IMR-90 (cell line): ENCODE measurements around the gene LIN37. TPM values are rescaled to one million over a fixed set of nuclear protein-coding genes. Genes with fewer than 3 reads are reported as not detected.

Source experiments
- ATAC-seq: fragments of 200-7000 bp; cut with Tn5 transposase; 2 replicates; pipeline ENCODE4 v1.9.1; 2020; ENCODE audit warnings: low read depth, mild to moderate bottlenecking, moderate library complexity
- BruUV-seq: library from RNA; stranded (reverse); fragments of 400-500 nt; replicated peaks from 2 replicates; lab custom pipeline; 2021; lab: Mats Ljungman, UMichigan
- CTCF ChIA-PET: fragments of 300-600 bp; formaldehyde crosslinking; extraction: SDS; loops from one replicate; lab custom pipeline; 2021; ENCODE audit warnings: antibody characterized with exemption; lab: Yijun Ruan, JAX
- POLR2A ChIA-PET: fragments of 300-600 bp; sonication (Branson Sonifier 250); formaldehyde crosslinking; loops from one replicate; lab custom pipeline; 2022; ENCODE audit warnings: antibody characterized with exemption; ENCODE audit not compliant: unreplicated experiment; lab: Charles Lee
- DNase-seq: peaks from one replicate; pipeline ENCODE4 v3.0.0; 2013
- H2AFZ ChIP-seq: replicated peaks from 2 replicates; pipeline ENCODE3; 2013; ENCODE audit warnings: low read length, mild to moderate bottlenecking; ENCODE audit not compliant: poor library complexity
- H2AK5ac ChIP-seq: 2 replicates; pipeline ENCODE4 v1.6.1; 2013; ENCODE audit warnings: low read depth, low read length, inconsistent platforms
- H2AK9ac ChIP-seq: replicated peaks from 2 replicates; pipeline ENCODE3; 2013; ENCODE audit warnings: mild to moderate bottlenecking, low read depth, low read length, moderate library complexity; ENCODE audit not compliant: poor library complexity
- H2BK120ac ChIP-seq: 2 replicates; pipeline ENCODE4 v1.6.1; 2013; ENCODE audit warnings: low read depth, low read length, inconsistent platforms
- H2BK15ac ChIP-seq: 3 replicates; pipeline ENCODE4 v1.6.1; 2013; ENCODE audit warnings: low read depth, low read length, inconsistent platforms
- H2BK20ac ChIP-seq: 2 replicates; pipeline ENCODE4 v1.6.1; 2013; ENCODE audit warnings: low read depth, mild to moderate bottlenecking, inconsistent platforms, low read length, moderate library complexity
- H2BK5ac ChIP-seq: 2 replicates; pipeline ENCODE4 v1.6.1; 2013; ENCODE audit warnings: mild to moderate bottlenecking, low read depth, low read length, inconsistent platforms; ENCODE audit not compliant: poor library complexity, severe bottlenecking
- H3K14ac ChIP-seq: replicated peaks from 2 replicates; pipeline ENCODE4 v1.6.1; 2013; ENCODE audit warnings: low read depth, low read length, inconsistent platforms
- H3K18ac ChIP-seq: 2 replicates; pipeline ENCODE4 v1.6.1; 2013; ENCODE audit warnings: low read depth, low read length, control low read depth
- H3K23ac ChIP-seq: 2 replicates; pipeline ENCODE4 v1.6.1; 2013; ENCODE audit warnings: low read depth, low read length, inconsistent platforms
- H3K27ac ChIP-seq: 2 replicates; pipeline ENCODE4 v1.5.1; 2013; ENCODE audit warnings: mild to moderate bottlenecking, control low read depth, low read length; ENCODE audit not compliant: insufficient read depth
- H3K27me3 ChIP-seq: 2 replicates; pipeline ENCODE4 v1.6.1; 2013; ENCODE audit warnings: low read length; ENCODE audit not compliant: control insufficient read depth, insufficient read depth
- H3K36me3 ChIP-seq: 2 replicates; pipeline ENCODE4 v1.6.1; 2013; ENCODE audit warnings: low read length, mixed read lengths; ENCODE audit not compliant: control insufficient read depth, insufficient read depth
- H3K4ac ChIP-seq: 2 replicates; pipeline ENCODE4 v1.6.1; 2013; ENCODE audit warnings: low read depth, low read length, inconsistent platforms
- H3K4me1 ChIP-seq: 2 replicates; pipeline ENCODE4 v1.6.1; 2013; ENCODE audit warnings: low read length, mixed read lengths; ENCODE audit not compliant: control insufficient read depth, insufficient read depth
- H3K4me2 ChIP-seq: 2 replicates; pipeline ENCODE4 v1.6.1; 2013; ENCODE audit warnings: low read depth, mild to moderate bottlenecking, control low read depth, low read length, moderate library complexity
- H3K4me3 ChIP-seq: 2 replicates; pipeline ENCODE4 v1.5.1; 2013; ENCODE audit warnings: low read depth, mild to moderate bottlenecking, control low read depth, low read length, moderate library complexity; ENCODE audit not compliant: insufficient read depth
- H3K56ac ChIP-seq: 2 replicates; pipeline ENCODE4 v1.6.1; 2013; ENCODE audit warnings: low read length, inconsistent platforms; ENCODE audit not compliant: insufficient read depth; ENCODE audit errors: extremely low read depth
- H3K79me1 ChIP-seq, 2 experiments: 2 replicates each; pipeline ENCODE4 v1.6.1; 2013; ENCODE audit warnings: low read length in 2 of 2, inconsistent platforms in 1 of 2, low read depth in 1 of 2
- H3K9ac ChIP-seq: 2 replicates; pipeline ENCODE4 v1.6.1; 2013; ENCODE audit warnings: low read depth, low read length, control low read depth
- H3K9me1 ChIP-seq: 2 replicates; pipeline ENCODE4 v1.6.1; 2013; ENCODE audit warnings: low read length, inconsistent platforms; ENCODE audit not compliant: insufficient read depth
- H3K9me3 ChIP-seq: 2 replicates; pipeline ENCODE4 v1.6.1; 2013; ENCODE audit warnings: low read length; ENCODE audit not compliant: control insufficient read depth, insufficient read depth
- H4K20me1 ChIP-seq: 2 replicates; pipeline ENCODE4 v1.6.1; 2013; ENCODE audit warnings: low read length, inconsistent platforms; ENCODE audit not compliant: insufficient read depth
- H4K5ac ChIP-seq: 2 replicates; pipeline ENCODE4 v1.6.1; 2013; ENCODE audit warnings: mild to moderate bottlenecking, low read depth, low read length, control low read depth
- H4K8ac ChIP-seq, 2 experiments: 2 replicates each; pipeline ENCODE4 v1.6.1; 2013; ENCODE audit warnings: low read depth in 2 of 2, low read length in 2 of 2, control low read depth in 1 of 2, inconsistent platforms in 1 of 2
- H4K91ac ChIP-seq: 2 replicates; pipeline ENCODE4 v1.6.1; 2013; ENCODE audit warnings: low read depth, low read length, inconsistent platforms; ENCODE audit not compliant: insufficient read depth
- BHLHE40 ChIP-seq: fragments of 150-350 bp; IDR thresholded peaks from 2 replicates; pipeline ENCODE4 v1.6.1; 2016; ENCODE audit warnings: mild to moderate bottlenecking, low read depth, low read length
- MAFK ChIP-seq: IDR thresholded peaks from 2 replicates; pipeline ENCODE4 v1.6.1; 2012; ENCODE audit warnings: low read depth, low read length, improper control_type of control experiment
- RFX5 ChIP-seq: IDR thresholded peaks from 2 replicates; pipeline ENCODE4 v1.8.0; 2012; ENCODE audit warnings: low read depth, mild to moderate bottlenecking, low read length, moderate library complexity
- WGBS, 2 experiments: methylation state at CpG; one replicate each; pipeline versions ENCODE4 v1.1.5 to v1.1.7; 2013; ENCODE audit warnings: missing lambda C conversion rate in 2 of 2; ENCODE audit not compliant: insufficient read length in 1 of 2; ENCODE audit errors: extremely low coverage in 2 of 2; 5-methylcytosine and 5-hydroxymethylcytosine counted together
- dilution Hi-C: fragments of 300-500 bp; cut with HindIII; formaldehyde crosslinking; loops from one replicate; pipeline ENCODE4 v1.14.3; 2018; ENCODE audit warnings: low sequenced_read_pairs; ENCODE audit not compliant: unreplicated experiment
- in situ Hi-C: fragments of 300-500 bp; cut with MboI; formaldehyde crosslinking; loops from 3 replicates; pipeline ENCODE4 v1.14.3; 2019; ENCODE audit warnings: low sequenced_read_pairs, inconsistent platforms, mixed read lengths
- intact Hi-C: fragments of 100-400 bp; cut with micrococcal nuclease; formaldehyde crosslinking; loops from 2 replicates; pipeline ENCODE4 v1.10.0; 2022
- polyA plus RNA-seq, 3 experiments: library from polyadenylated mRNA; depleted of rRNA; stranded (reverse); fragments of >200 nt; gene quantifications; 2 replicates each; pipeline ENCODE4 v1.2.3, GENCODE V29; 2012; ENCODE audit warnings: low replicate concordance in 1 of 3
- total RNA-seq: library from RNA; depleted of rRNA; stranded (reverse); fragments of >200 nt; gene quantifications from 2 replicates; pipeline ENCODE4 v1.2.3, GENCODE V29; 2012
- TF ChIP-seq, protein P1 (sequence below): fragments of 150-350 bp; IDR thresholded peaks from 2 replicates; pipeline ENCODE4 v1.6.1; 2017; ENCODE audit warnings: mild to moderate bottlenecking, antibody characterized with exemption, low read length, low read depth
- TF ChIP-seq, protein P2 (sequence below): conservative IDR thresholded peaks from 2 replicates; pipeline ENCODE4 v1.5.1; 2012; ENCODE audit warnings: mild to moderate bottlenecking, low read depth, low read length, improper control_type of control experiment

LIN37 gene
- total and polyA plus RNA-seq, 2 of the 4 experiments (the other 2 are of a cell fraction) = 12.7 to 23.1 TPM

DNA sequence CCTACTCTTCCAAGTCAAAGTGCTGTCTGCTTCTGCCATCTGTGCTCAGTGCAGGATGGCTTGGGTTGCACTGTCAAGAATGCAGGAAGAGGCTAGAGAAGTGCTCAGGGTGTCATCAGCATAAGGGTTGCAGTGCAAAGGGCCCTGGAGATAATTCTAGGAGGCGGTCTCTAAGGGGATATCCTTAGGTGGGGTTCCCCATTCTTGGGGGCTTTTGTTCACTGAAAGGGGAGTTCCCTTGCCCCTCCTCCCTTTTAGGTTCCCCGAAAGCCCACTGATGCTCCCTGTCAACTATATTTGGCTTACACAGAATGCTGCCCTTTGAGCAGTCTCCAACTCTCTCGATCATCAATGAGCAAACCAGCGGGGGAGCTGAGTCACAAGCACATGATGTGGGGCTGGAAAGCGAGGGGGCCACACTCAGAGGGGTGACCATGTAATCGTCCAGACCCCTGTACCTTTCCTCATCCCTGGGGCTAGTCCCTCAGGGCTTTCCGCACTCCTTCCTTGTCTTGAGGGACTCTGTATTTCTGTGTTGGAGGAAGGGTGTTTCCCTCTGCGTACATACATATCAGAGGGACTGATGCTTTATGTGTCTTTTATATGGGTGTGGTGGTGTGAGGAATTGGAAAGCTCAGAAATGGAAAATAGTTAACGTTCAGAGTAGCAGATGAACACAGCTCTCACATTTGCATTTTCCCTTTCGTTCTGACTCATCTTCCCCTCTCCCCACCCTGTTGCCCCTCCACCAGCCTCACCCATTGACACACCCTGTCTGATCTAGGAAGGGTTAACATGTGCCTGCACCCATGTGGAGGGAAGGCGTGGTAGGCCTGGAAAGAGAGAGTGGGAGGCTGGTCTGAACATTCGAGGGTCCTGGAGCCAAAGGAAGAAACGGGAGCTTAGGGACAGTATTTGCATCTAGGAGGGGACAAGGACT, 37.3 kb upstream of the LIN37 start:
- POLR2A ChIA-PET = no interaction called here
- H2BK5ac ChIP-seq = no peak overlapping the region
- no peak overlapping the region for H3K14ac ChIP-seq
- TF ChIP-seq, protein P1, sequence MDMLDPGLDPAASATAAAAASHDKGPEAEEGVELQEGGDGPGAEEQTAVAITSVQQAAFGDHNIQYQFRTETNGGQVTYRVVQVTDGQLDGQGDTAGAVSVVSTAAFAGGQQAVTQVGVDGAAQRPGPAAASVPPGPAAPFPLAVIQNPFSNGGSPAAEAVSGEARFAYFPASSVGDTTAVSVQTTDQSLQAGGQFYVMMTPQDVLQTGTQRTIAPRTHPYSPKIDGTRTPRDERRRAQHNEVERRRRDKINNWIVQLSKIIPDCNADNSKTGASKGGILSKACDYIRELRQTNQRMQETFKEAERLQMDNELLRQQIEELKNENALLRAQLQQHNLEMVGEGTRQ = no peak
- TF ChIP-seq MAFK (no peak), RFX5 (no peak), BHLHE40 (no peak)
- TF ChIP-seq, protein P2, sequence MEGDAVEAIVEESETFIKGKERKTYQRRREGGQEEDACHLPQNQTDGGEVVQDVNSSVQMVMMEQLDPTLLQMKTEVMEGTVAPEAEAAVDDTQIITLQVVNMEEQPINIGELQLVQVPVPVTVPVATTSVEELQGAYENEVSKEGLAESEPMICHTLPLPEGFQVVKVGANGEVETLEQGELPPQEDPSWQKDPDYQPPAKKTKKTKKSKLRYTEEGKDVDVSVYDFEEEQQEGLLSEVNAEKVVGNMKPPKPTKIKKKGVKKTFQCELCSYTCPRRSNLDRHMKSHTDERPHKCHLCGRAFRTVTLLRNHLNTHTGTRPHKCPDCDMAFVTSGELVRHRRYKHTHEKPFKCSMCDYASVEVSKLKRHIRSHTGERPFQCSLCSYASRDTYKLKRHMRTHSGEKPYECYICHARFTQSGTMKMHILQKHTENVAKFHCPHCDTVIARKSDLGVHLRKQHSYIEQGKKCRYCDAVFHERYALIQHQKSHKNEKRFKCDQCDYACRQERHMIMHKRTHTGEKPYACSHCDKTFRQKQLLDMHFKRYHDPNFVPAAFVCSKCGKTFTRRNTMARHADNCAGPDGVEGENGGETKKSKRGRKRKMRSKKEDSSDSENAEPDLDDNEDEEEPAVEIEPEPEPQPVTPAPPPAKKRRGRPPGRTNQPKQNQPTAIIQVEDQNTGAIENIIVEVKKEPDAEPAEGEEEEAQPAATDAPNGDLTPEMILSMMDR = no peak
- DNase-seq = no peak
- no peaks in the 10 kb centered on the region for H3K36me3 ChIP-seq
- H2AK5ac ChIP-seq = no peak overlapping the region
- peaks cover 0 to 6% of the 10 kb centered on the region in 2 experiments; a peak in 1 of 4 replicates for H3K79me1 ChIP-seq
- H3K27ac ChIP-seq = no peak overlapping the region
- peaks cover 5% of the 10 kb centered on the region for H3K4me1 ChIP-seq
- H3K27me3 ChIP-seq = no peaks in the 10 kb centered on the region
- no peak overlapping the region for H3K4me2 ChIP-seq
- no peak overlapping the region for H2BK120ac ChIP-seq
- no peak overlapping the region for H3K4ac ChIP-seq
- CTCF ChIA-PET = no interaction called here
- intact Hi-C loops = no loop called here
- dilution Hi-C loops = no loop called here
- no CpG with 5 or more reads among the region's 13 CpGs for WGBS, 2 experiments
- no peak for ATAC-seq
- H3K18ac ChIP-seq = no peak overlapping the region
- no peak overlapping the region for H4K5ac ChIP-seq
- no peak overlapping the region for H3K23ac ChIP-seq
- no peak overlapping the region for H2AK9ac ChIP-seq
- no peak overlapping the region for H3K56ac ChIP-seq
- H4K20me1 ChIP-seq = no peaks in the 10 kb centered on the region
- no peaks in the 10 kb centered on the region for H3K9me3 ChIP-seq
- no peak overlapping the region for H4K91ac ChIP-seq
- H2BK15ac ChIP-seq = no peak overlapping the region
- no TSS peak for BruUV-seq
- in situ Hi-C loops = no loop called here
- no peak overlapping the region for H4K8ac ChIP-seq
- no peak overlapping the region for H2BK20ac ChIP-seq
- H2AFZ ChIP-seq = no peak overlapping the region
- H3K9ac ChIP-seq = no peak overlapping the region
- no peak overlapping the region for H3K4me3 ChIP-seq
- no peaks in the 10 kb centered on the region for H3K9me1 ChIP-seq
